Measurements from ENCODE around the gene UBR3.

- TF ChIP-seq CTCF (IDR thresholded peaks at IDR 0.05) (no peak), POLR2A (IDR thresholded peaks at IDR 0.05) (no peak)
Measured at GRCh38 chr2:169895294-169895985, 68.2 kb downstream of the UBR3 start.
